CD1c-positive myeloid dendritic cell (primary cell): ENCODE results near the gene YWHAH.

Experiments used
- DNase-seq: peaks from one replicate; pipeline ENCODE4 v3.0.0-alpha.2; 2016; ENCODE audit errors: extremely low spot score

YWHAH gene

DNA sequence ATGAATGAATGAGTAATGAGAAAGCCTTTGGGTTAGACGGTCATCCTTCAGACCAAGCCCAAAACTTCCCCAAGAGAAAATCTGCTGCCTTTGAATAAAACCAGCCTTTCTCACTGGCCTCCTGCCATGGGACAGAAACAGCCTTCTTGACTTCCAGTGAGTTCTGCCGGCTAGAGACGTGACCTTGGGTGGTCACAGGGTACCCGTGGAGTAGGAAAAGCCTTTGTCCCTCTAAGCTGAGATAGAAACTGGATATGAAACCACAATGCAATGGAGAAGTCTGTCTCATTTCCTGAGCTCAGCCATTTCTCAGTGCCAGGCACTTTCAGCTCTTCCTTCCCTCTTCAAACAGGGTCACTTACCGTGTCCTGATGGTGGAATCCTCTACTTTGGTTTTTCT is 21.2 kb upstream of the YWHAH start:
- DNase-seq = peak; percentile 87

DNA sequence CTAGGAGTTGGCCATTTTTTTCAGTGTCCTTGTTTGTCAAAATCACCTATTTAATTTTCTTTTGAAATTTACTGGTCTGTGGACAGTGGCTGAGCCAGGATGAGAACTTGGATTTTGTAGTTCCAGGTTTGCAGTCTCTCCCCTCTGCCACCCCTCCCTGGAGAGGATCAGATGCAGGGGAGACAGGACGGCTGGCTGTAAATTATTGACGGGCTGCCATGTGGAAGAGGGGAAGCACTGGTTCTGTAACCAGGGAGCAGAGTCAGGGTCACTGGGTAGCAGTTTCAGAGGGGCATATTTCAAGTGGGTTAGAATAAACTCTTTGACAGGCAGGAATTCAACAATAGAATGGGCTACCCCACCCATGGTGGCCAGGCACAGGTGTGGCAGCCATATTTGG is 20.6 kb upstream of the YWHAH start:
- DNase-seq = no peak

DNA sequence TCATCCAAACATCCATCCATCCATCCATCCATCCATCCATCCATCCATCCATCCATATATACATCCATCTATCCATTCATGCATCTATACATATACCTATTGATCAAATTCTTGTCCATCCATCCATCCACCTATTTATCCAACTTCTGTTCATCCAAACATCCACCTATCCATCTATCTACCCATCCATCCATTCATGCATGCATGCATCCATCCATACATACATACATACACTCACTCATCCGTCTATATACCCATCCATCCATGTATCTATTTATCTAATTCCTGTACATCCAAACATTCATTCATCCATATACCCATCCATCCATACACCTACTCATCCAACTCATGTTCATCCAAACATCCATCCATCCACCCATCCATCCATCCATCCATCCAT is 19.3 kb upstream of the YWHAH start:
- no peak for DNase-seq

DNA sequence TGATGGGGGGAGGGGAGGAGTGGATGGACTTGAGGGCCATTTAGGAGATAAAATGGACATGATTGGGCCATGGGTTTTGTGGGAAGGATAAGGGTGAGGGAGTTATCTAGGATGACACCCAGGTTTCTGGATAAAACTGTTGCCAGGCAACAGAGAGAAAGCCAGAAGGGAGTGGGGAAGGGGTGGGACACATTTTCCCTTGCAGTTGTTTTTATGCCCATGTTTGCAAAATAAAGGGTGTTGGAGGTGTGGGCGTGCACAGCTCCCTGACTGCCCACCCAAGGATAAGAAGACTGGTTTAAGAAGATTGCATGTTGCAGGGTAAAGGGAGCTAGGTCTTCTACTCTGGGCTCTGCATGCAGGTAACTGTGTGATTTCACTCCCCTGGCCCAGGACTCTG is 18.3 kb upstream of the YWHAH start:
- DNase-seq = no peak

DNA sequence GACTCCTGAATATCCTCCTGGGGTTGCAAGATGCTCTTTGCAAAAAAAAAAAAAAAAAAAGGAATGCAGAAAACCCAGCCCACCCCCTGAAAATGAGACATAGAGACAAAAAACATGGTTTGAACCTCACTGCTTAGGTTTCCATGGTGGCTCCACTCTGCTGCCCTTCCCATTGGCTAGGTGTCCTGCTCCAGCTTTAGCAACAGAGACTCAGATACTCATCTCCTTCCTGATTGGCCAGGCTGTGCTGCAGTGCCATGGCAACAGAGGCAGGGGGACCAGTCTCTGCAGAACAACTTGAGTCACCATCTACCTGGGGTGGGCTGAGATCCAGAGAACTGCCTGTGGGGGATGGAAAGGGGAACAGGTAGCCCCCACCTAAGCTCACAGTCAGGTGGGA is 17.4 kb upstream of the YWHAH start:
- DNase-seq = no peak

DNA sequence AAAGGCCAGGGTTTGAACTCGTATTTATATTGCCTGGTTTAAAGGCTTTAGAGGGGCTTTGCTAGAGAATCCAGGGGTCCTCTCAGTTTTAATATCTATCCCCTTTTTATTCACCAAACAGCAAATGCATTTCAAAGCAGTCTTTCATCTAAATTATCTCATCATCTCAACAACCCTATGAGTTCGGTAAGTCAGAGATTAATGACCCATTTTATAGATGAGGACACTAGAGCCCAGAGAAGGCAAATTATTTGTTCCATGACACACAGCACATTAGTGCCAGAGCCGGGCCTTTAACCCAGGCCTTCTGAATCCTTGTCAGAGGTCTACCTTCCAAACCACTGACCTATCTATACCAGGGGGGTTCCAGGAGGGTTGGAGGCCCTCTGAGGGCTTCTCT is 16.8 kb upstream of the YWHAH start:
- DNase-seq = no peak

DNA sequence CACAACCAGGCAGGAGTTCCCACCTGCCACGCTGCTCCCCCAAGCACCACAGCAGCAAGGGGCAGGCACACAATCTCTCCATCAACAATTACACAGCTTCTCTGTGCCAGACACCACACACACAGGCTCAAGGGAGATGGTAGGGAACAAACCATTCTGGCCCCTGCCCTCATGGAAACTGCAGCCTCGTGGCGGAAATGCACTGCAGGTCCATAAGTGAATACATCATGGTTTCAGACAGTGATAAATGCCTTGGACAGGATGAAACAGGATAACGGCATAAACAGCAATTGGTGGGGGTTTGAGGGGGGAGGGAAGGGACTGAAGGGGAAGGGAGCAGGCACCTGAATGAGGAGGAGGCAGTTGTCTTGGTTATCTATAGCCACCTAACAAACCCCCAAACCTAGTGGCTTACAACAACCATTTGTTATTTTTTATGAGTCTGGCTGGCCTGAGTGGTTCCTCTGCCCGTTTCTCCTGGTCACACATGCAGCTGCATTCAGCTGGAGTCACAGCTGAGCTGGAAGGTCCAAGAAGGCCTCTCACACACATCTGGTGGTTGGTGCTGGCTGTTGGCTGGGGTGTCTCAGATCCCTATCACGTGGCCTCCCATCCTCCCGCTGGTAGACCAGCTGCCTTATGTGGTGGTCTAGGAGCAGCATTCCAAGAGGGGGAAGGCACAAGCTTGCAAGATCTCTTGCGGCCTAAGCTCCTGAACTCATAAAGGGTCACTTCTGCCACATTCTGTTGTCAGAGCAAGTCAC is 15.0 kb upstream of the YWHAH start:
- DNase-seq = no peak

DNA sequence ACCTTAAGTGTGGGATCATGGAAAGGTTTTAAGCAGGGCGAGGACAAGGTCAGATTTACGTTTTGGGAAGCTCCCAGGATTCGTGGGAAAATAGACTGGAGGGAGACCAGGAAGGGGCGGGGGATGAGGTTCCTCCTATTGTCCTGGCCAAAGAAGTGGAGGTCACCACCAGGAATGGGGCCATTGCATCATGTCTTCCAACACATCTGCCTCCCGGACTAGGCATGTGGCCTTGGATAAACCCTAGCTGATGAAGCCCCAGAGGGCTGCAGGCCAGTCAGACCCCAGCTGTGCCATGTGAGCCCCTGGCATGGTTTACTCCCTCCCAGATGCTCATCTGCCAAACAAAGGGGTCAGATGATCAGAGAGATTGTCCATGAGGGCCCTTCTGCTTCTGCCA is 11.5 kb upstream of the YWHAH start:
- DNase-seq = no peak

DNA sequence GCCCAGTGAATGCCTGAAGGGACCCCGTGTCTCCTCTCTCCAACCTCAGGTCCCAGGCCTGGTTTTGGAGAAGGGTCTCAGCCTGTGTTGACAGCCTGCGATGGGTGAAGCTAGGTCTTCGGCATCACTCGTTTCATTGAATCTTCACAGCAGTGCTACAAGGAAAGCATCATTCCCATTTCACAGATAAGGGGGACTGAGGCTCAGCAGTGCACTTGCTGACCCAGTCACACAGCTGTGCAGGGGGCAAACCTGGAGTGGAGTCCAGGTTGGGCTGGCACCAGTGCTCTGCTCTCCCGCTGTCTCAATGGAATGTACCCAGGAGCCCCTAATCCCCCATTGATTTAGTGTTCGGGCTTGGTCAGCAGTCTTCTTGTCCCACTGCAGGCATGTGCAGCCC is 10.9 kb upstream of the YWHAH start:
- DNase-seq = no peak

DNA sequence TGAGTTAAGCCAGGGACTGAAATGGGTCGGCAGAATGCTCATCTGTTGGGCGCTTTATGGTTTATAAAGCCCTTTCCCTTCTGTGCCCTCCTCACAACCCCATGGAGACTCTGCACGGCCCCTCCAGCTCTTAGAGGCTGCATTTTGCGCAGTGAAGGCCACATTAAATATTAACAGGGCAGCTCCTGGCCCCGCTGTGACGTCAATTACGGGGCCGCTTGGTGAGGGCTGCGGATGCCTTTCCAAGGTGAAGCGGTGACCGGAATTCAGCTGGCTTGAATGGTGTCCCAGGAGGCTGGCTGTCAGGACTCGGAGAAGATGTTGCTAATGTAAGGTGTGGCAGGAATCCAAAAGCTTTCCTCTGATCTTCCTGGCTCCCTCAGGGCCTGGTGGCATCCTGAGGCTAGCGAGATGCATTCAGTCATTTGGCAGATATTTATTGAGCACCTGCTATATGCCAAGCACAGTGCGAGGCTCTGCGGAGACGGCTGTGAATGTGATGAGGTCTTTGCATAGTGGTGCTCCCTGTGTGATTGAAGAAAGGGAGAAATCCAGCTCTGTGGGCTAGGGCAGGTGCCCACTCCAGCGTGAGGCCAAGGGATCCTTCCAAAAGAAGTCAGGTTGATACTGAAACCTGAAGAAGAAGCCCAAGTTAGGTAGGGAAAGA is 10.4 kb upstream of the YWHAH start:
- no peak for DNase-seq

DNA sequence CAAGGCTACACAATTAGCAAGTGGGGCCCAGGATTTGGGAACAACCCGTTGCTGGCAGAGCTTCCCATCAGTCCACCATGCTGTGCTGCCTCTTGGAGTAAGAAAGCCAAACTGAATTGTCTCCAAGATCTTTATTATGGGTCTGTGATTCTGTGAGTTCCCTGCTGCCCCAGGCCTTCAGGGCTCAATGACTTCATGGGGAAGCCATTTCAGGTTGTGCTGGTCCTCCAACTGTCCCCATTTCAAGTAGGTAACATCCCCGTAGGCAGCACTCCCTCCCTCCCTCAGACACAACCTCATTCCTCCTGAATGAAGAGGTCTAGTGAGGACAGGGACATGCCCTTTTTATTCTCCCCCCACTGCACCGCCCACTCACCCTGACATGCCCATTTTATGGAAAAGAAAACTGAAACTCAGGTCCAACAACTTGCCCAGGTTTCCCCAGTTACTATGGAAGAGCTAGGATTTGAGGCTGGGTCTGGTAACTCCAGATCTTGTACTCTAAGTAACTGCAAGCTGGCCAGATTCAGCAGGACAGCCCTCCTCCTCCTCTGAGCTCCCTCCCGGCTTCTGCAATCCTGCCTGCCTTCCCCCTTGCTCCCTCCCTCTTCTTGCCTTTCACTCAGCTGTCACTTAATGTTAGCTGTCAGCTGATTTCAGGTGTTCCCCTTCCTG is 8.2 kb upstream of the YWHAH start:
- no peak for DNase-seq

DNA sequence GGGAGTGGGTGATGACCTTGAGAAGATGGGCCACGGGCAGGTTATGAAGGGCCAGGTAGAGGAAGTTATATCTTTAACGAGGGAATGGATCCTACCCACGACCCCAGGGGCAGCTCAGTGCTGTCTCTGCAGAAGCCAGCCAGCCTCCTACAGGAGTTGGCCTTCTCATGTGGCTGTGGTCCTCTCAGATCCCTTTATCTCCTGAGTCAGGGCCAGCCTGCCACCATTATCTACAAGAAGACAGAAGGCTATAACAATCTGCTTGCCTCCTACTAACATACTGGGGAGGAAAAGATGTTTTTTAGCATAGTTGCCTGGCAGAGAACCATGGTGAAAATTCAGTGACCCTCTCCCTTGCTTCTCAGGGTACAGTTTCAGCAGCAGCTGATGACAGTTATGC is 7.0 kb upstream of the YWHAH start:
- no peak for DNase-seq

DNA sequence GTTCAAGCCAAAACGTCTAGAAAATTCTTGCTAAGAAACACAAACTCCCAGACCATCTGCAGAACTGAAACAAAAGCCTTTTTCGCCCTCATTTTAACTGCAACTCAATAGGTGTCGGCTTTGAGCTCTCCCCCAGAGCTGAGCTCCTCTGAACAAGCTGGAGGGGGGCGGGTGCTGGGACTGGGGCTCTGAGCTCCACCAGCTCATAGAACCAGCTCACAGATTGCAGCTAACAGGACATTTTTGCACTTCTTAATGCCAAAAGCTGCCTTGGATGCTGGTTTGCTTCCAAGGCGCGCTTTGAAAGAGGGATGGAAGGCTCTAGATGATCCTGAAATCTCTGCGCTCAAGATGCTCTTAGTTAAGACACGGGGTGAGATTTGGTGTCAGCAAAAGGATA is 6.0 kb upstream of the YWHAH start:
- DNase-seq = no peak

DNA sequence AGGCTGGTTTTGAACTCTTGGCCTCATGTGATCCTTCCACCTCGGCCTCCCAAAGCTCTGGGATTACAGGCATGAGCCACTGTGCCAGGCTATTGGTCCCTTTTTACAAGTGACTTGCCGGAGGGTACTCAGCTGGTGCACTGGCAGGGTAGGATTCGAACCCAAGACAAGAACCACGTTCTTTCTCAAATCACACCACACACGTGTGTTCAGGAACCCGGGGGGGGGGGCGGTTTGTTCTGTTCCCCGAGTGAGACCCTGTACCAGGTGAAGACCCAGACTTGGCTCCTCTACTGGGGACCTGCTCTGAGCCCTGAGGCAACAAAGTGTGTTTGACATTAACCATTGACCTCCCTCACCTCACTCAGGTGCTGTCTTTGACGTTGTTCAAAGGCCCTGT is 3.8 kb upstream of the YWHAH start:
- no peak for DNase-seq

DNA sequence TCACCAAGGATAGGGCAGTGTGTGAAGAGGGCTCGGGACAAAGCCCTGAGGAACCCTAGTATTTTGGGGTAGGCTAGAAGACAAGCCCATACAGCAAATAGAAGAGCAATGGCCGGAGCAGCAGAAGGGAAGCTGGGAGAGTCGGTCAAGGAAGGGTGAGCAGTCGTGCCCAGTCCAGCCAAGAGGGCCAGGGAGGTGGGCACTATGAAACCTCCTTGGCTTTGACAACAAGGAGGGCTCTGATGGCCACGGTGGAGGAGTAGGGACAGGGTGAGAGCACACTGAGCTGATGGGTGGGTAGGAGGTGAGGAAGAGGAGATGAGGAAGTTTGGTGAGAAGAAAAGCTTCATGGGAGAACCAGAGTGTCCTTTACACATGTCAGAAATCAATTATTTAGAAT is 2.2 kb upstream of the YWHAH start:
- no peak for DNase-seq

DNA sequence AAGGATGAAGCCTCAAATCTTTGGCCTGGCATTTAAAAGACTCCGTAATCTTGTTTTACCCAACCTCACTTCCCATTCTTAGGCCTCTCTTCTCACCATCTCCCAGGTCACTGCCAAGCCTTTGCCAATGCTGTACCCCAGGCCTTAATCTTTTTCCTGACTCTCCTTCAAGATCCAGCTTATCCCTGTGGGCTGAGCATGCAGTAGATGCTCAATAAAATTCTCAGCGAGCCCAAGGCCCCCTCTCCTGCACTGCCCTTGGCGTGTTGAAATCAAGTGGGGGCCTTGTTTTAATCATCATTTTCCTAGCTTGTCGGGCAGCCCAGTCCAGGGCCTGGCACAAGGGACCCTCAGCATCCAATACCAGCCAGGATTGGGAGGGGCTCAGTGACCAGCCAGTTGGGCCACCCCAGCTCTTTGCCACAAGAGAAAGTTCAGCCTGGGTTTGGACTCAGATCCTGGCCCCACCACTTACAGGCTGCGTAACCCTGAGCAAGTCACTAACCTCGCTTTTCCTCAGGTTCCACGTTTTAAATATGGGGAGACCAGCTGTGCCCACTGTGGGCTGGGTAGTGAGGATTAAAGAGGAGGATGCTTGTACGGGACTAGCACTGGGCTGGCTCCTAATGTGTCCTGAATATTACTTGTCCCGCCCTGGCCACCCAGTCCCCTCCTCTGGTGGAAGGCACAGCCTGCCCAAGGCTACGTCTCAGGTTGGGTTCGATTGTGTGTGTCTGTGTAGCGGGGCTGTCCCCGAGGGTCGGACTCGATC is 943 bp upstream of the YWHAH start:
- no peak for DNase-seq

DNA sequence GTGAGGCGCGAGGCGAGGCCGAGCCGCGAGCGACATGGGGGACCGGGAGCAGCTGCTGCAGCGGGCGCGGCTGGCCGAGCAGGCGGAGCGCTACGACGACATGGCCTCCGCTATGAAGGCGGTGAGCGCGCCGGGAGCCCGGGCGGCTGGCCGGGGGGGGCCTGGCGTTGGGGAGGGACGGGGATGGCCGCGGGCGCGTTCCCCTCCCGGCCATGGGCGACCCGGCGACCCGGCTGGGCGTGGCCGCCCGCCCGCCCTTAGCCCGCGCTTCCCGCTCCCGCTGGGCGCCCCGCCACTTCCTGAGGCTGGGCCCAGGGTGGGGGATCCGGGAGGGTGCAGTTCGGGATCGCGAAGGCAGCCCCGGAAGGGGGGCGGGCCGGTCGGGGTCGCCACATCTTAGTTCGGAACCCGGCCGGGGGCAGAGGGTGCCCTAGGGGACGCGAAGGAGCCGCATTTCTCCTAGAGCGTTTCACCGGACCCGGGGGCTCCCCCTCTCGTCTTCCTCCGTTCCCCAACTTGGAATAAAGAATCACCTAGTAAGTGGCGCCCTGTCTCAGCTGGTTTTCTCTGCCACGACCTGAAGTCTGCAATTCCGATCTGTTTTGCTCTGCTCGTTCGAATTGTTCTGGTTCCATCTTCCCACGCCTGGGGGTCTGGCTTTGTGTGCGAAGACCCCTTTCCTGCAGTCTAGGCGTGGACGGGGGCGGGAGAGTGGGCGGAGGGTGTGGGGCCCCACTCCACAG is 536 bp downstream of the YWHAH start:
- DNase-seq = peak; percentile 52

DNA sequence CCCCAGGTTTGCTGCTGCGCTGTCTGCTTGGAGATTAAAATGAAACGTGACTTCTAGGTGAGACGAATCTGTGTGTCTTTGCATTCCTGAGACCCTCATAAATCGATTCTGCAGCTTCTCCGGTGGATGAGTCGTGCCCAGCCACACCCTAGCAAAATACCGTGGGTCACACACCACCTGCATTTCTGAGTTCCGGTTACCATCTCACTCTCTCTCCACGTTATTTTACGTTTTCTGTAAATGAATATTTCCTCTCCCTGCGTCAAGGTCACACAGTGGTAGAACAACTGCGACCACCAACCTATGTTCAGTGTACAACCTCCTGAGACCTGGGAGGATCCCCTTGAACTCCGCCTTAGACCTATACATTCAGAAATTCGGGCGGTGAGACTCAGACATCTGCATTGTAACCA is 1.1 kb downstream of the YWHAH start:
- DNase-seq = no peak

DNA sequence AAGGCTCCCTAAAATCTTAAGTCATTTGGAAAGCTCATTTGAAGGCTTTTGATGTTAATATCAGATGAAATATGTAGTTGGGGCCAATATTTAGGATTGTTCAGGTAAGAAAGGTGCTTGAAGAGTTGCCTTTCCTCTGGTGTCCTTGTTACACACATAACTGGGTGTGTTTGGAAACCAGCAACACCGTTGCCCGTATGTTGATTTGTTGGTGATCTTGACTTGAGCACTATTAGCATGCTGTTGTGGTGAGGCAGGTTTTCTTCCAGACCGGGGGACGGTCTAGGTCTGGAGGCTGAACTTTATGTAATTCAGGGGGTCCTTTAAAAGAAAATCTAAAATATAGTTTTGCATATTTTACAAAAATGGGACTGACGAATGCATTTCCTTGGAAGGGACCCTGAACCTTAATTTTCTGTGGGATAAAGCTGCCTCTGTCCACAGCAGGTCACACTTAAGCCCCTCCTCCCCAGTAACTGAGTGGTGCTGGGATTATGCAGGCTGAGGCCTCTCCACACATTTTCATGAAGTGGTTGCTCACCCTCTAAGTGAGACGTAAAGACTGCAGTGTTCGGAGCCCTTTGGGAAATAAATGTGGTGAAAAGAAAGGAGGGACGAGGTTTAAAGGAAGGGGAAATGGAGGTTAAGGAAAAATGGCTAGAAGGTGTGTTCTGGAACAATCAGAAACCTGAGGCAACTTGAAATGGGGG is 1.8 kb downstream of the YWHAH start:
- no peak for DNase-seq

DNA sequence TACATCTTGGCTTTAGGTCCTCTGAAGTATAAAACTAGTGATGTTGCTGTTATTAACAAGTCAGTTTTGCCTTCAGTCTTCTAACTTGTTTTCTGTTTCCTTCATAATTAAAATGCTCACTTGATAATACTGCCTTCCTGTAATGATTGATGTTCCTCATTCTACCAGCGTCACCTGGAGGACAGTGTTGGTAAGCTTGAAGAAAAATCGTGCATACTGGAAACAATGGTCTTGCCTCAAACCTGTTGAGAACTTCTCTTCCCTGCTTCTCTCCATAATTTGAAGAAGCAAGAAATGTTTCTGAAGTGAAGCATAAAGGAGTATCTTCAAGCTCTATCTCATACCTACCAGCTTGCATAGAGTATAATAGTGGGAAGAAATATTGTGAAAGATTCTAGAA is 3.0 kb downstream of the YWHAH start:
- DNase-seq = peak; percentile 71

DNA sequence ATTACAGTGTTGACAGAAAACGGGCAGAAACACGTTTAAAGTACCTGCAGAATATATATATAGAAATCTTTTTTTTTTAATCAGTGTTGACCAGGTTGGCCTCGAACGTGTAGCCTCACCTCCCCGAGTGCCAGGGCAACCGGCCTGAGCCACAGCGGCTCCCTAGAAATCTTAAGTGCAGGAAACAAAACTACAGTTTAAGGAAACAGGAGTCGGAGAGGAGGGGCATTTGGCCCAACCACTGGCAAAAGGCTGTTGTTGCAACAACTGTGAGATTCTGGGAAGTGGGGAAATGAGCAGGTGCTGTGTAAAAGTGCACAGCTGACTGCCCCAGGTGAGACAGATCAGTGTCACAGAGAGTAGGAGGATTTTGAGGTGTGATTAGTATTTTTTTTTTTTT is 3.7 kb downstream of the YWHAH start:
- no peak for DNase-seq
